ENCODE measurements around the gene CTNNB1.

The CTNNB1 gene

GRCh38 chr3:41236228-41236627, 36.9 kb downstream of the CTNNB1 start:
- H3K4me3 ChIP-seq (ENCODE audit: low read depth, low read length): no peak overlapping the region
- DNase-seq (ENCODE audit: low read depth): no peak
- TF ChIP-seq CTCF (IDR thresholded peaks at IDR 0.05; ENCODE audit: low read depth, low read length): no peak
- TF ChIP-seq MYC (IDR thresholded peaks at IDR 0.05; ENCODE audit: low read depth, low read length): no peak
- TF ChIP-seq POLR2A (IDR thresholded peaks at IDR 0.05; ENCODE audit: extremely low read depth, insufficient read length): no peak
- TF ChIP-seq MAX (IDR thresholded peaks at IDR 0.05; ENCODE audit: low read depth, low read length): no peak

GRCh38 chr3:41237907-41238306, 38.6 kb downstream of the CTNNB1 start:
- no peak overlapping the region for H3K4me3 ChIP-seq (ENCODE audit: low read depth, low read length)
- TF ChIP-seq MYC (IDR thresholded peaks at IDR 0.05; ENCODE audit: low read depth, low read length) (no peak), MAX (IDR thresholded peaks at IDR 0.05; ENCODE audit: low read depth, low read length) (no peak), POLR2A (IDR thresholded peaks at IDR 0.05; ENCODE audit: extremely low read depth, insufficient read length) (no peak), CTCF (IDR thresholded peaks at IDR 0.05; ENCODE audit: low read depth, low read length) (no peak)
- no peak for DNase-seq (ENCODE audit: low read depth)

GRCh38 chr3:41239587-41239986, 40.3 kb downstream of the CTNNB1 start:
- DNase-seq (ENCODE audit: low read depth): no peak
- H3K4me3 ChIP-seq (ENCODE audit: low read depth, low read length): no peak overlapping the region
- TF ChIP-seq MAX (IDR thresholded peaks at IDR 0.05; ENCODE audit: low read depth, low read length) (no peak), MYC (IDR thresholded peaks at IDR 0.05; ENCODE audit: low read depth, low read length) (no peak), CTCF (IDR thresholded peaks at IDR 0.05; ENCODE audit: low read depth, low read length) (no peak), POLR2A (IDR thresholded peaks at IDR 0.05; ENCODE audit: extremely low read depth, insufficient read length) (no peak)

- no peak for TF ChIP-seq CTCF (IDR thresholded peaks at IDR 0.05; ENCODE audit: low read depth, low read length)
- no peak for TF ChIP-seq MAX (IDR thresholded peaks at IDR 0.05; ENCODE audit: low read depth, low read length)
- no peak for TF ChIP-seq MYC (IDR thresholded peaks at IDR 0.05; ENCODE audit: low read depth, low read length)
- no peak for TF ChIP-seq POLR2A (IDR thresholded peaks at IDR 0.05; ENCODE audit: extremely low read depth, insufficient read length)
- no peak overlapping the region for H3K4me3 ChIP-seq (ENCODE audit: low read depth, low read length)
- no peak for DNase-seq (ENCODE audit: low read depth)
Measured at GRCh38 chr3:41241161-41241560, 41.9 kb downstream of the CTNNB1 start.

GRCh38 chr3:41241800-41242571, 42.7 kb downstream of the CTNNB1 start:
- H3K4me3 ChIP-seq (ENCODE audit: low read depth, low read length): no peak overlapping the region
- DNase-seq (ENCODE audit: low read depth): no peak
- TF ChIP-seq POLR2A (IDR thresholded peaks at IDR 0.05; ENCODE audit: extremely low read depth, insufficient read length) (no peak), MYC (IDR thresholded peaks at IDR 0.05; ENCODE audit: low read depth, low read length) (no peak), CTCF (IDR thresholded peaks at IDR 0.05; ENCODE audit: low read depth, low read length) (no peak), MAX (IDR thresholded peaks at IDR 0.05; ENCODE audit: low read depth, low read length) (no peak)
